Liver (tissue), 9 donors: Measurements from ENCODE around the gene TWIST2. TPM values are rescaled to one million over a fixed set of nuclear protein-coding genes. Genes with fewer than 3 reads are reported as not detected.

Source experiments
- DNase-seq: peaks from one replicate; pipeline ENCODE4 v3.0.0-alpha.2; 2017; ENCODE audit warnings: low spot score
- H3K27ac ChIP-seq, 2 donors: one replicate each; pipeline ENCODE4 v1.7.0; 2013; ENCODE audit warnings: inconsistent platforms in 2 of 2, low read length in 2 of 2, control low read depth in 1 of 2, low read depth in 1 of 2, mild to moderate bottlenecking in 1 of 2
- H3K27me3 ChIP-seq, 4 donors: one replicate each; pipeline versions ENCODE4 v1.6.1 to v1.7.0; 2013; ENCODE audit warnings: low read length in 3 of 4, inconsistent platforms in 1 of 4, mild to moderate bottlenecking in 1 of 4, moderate library complexity in 1 of 4; ENCODE audit not compliant: control insufficient read depth in 4 of 4, insufficient read depth in 4 of 4
- H3K36me3 ChIP-seq, 4 donors: one replicate each; pipeline versions ENCODE4 v1.6.1 to v1.7.0; 2013; ENCODE audit warnings: low read length in 3 of 4, mild to moderate bottlenecking in 3 of 4, low read depth in 1 of 4, moderate library complexity in 1 of 4; ENCODE audit not compliant: control insufficient read depth in 4 of 4, insufficient read depth in 3 of 4
- H3K4me1 ChIP-seq, 4 donors: one replicate each; pipeline versions ENCODE4 v1.6.1 to v1.7.0; 2013; ENCODE audit warnings: low read length in 3 of 4, mild to moderate bottlenecking in 3 of 4, moderate library complexity in 1 of 4; ENCODE audit not compliant: control insufficient read depth in 4 of 4, insufficient read depth in 4 of 4
- H3K4me3 ChIP-seq, 3 donors: one replicate each; pipeline versions ENCODE4 v1.6.1 to v1.7.0; 2013; ENCODE audit warnings: low read length in 3 of 3, control low read depth in 1 of 3, low read depth in 1 of 3, mild to moderate bottlenecking in 1 of 3
- H3K9ac ChIP-seq, 2 donors: one replicate each; pipeline ENCODE4 v1.7.0; 2013; ENCODE audit warnings: low read length in 2 of 2, mild to moderate bottlenecking in 2 of 2, moderate library complexity in 2 of 2, control low read depth in 1 of 2, low read depth in 1 of 2
- H3K9me3 ChIP-seq, 4 donors: one replicate each; pipeline versions ENCODE4 v1.6.1 to v1.7.0; 2013; ENCODE audit warnings: low read length in 3 of 4; ENCODE audit not compliant: control insufficient read depth in 4 of 4
- ATF3 ChIP-seq: IDR thresholded peaks from 2 replicates; pipeline ENCODE4 v1.6.1; 2016; ENCODE audit warnings: antibody characterized with exemption
- FOXA2 ChIP-seq: IDR thresholded peaks from 2 replicates; pipeline ENCODE4 v1.6.1; 2016; ENCODE audit warnings: antibody characterized with exemption
- GABPA ChIP-seq, 2 donors: IDR thresholded peaks in 1 of 2; conservative IDR thresholded peaks in 1 of 2; 2 replicates each; pipeline ENCODE4 v1.6.1; 2016; ENCODE audit warnings: antibody characterized with exemption in 2 of 2, mild to moderate bottlenecking in 1 of 2, moderate library complexity in 1 of 2
- HNF4A ChIP-seq, 2 donors: conservative IDR thresholded peaks; 2 replicates each; pipeline ENCODE4 v1.6.1; 2016; ENCODE audit warnings: antibody characterized with exemption in 2 of 2, mild to moderate bottlenecking in 2 of 2
- HNF4G ChIP-seq: IDR thresholded peaks from 2 replicates; pipeline ENCODE4 v1.6.1; 2016; ENCODE audit warnings: antibody characterized with exemption
- NR2F2 ChIP-seq: IDR thresholded peaks from 2 replicates; pipeline ENCODE4 v1.6.1; 2016; ENCODE audit warnings: antibody characterized with exemption
- RAD21 ChIP-seq, 2 donors: IDR thresholded peaks; 2 replicates each; pipeline ENCODE4 v1.6.1; 2016; ENCODE audit warnings: antibody characterized with exemption in 2 of 2, mild to moderate bottlenecking in 2 of 2
- RXRA ChIP-seq, 2 donors: IDR thresholded peaks; 2 replicates each; pipeline ENCODE4 v1.6.1; 2017 to 2018; ENCODE audit warnings: antibody characterized with exemption in 2 of 2, mild to moderate bottlenecking in 1 of 2
- SP1 ChIP-seq: IDR thresholded peaks from 2 replicates; pipeline ENCODE4 v1.6.1; 2018; ENCODE audit warnings: antibody characterized with exemption, mild to moderate bottlenecking
- WGBS: extraction: QIAGEN DNeasy Blood & Tissue Kit; methylation state at CpG from one replicate; pipeline ENCODE4 v1.1.7; 2013; 5-methylcytosine and 5-hydroxymethylcytosine counted together
- polyA plus RNA-seq, 2 donors: library from polyadenylated mRNA; stranded (reverse) in 1 of 2; unstranded in 1 of 2; fragments of 200-250 nt in 1 of 2; fragments of >200 nt in 1 of 2; fragmentation: Nextera tagmentation in 1 of 2; extraction: Ambion mirVana in 1 of 2; gene quantifications; one replicate each; pipeline versions ENCODE4 v1.2.1 to v1.2.3, GENCODE V29; 2013 to 2015
- total RNA-seq, 2 donors: library from RNA; depleted of rRNA; stranded (reverse); fragments of >200 nt; gene quantifications; one replicate each; pipeline ENCODE4 v1.2.3, GENCODE V29; 2014
- TF ChIP-seq, protein P1 (sequence below): fragments of 150-350 bp; IDR thresholded peaks from 2 replicates; pipeline ENCODE4 v1.5.1; 2017; ENCODE audit warnings: improper control_type of control experiment, low read depth, low read length; ENCODE audit not compliant: missing input control
- TF ChIP-seq, protein P2 (sequence below): IDR thresholded peaks from 2 replicates; pipeline ENCODE4 v1.6.1; 2016; ENCODE audit warnings: antibody characterized with exemption
- TF ChIP-seq, protein P3 (sequence below): IDR thresholded peaks from 2 replicates; pipeline ENCODE4 v1.6.1; 2016; ENCODE audit warnings: antibody characterized with exemption, mild to moderate bottlenecking
- donor health status: healthy.
- donor health status: healthy.
- donor health status: healthy.
- donor health status: healthy.
- donor health status: healthy.

Gene TWIST2
- total and polyA plus RNA-seq, 4 donors, result 0.17 to 0.20 (median 0.19) TPM; not detected in 1

DNA sequence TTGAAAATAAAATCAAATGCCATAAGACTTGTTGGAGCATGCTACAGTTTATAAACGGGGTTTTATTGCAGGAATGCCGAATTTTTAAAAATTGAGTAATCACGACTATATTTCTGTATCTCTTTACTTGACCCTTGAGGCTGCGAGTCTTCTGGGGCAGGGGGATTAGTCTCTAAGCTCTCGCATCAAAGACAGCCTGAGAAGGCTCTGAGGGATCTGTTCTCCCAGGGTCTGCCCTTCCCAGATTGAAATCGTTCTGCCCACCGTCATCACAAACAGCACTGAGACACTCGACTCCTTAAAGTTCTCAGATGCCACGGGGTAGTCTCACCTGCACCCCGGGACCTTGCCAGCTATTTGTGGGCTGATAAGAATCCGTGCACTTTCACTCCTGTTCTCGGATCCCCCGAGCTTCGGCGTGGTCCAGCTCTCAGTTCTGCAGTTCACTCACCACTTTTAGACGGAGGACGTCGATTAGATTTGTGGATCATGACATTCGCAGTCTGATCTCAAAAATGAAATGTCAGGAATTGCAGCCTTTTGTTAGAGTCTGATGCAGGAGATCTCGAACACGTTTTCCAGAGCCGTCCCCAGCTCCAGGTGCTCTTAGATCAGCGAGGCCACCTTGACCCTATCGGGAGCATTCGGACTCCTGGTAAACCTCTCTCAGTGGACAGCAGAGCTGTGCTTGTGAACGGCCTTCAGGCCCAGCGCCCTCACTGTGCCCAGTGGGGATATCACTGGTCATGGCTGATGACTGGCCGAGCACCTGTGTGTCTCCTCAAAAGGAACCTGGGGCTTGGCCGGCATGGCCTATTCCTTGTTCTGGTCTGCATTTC, 43.0 kb downstream of the TWIST2 start:
- no peak overlapping the region for H3K27ac ChIP-seq
- no peaks in the 10 kb centered on the region for H3K36me3 ChIP-seq
- 84% methylated on average over 29 of the region's 29 CpGs for WGBS
- H3K4me1 ChIP-seq, result no peaks in the 10 kb centered on the region
- no peak overlapping the region for H3K9ac ChIP-seq
- H3K4me3 ChIP-seq, result no peak overlapping the region
- no peak for DNase-seq
- H3K9me3 ChIP-seq, result no peaks in the 10 kb centered on the region
- H3K27me3 ChIP-seq, result no peaks in the 10 kb centered on the region
- TF ChIP-seq GABPA (IDR thresholded peaks at IDR 0.05 in 1 of 2, conservative IDR thresholded peaks at IDR 0.05 in 1 of 2), result no peak
- TF ChIP-seq, protein P1, sequence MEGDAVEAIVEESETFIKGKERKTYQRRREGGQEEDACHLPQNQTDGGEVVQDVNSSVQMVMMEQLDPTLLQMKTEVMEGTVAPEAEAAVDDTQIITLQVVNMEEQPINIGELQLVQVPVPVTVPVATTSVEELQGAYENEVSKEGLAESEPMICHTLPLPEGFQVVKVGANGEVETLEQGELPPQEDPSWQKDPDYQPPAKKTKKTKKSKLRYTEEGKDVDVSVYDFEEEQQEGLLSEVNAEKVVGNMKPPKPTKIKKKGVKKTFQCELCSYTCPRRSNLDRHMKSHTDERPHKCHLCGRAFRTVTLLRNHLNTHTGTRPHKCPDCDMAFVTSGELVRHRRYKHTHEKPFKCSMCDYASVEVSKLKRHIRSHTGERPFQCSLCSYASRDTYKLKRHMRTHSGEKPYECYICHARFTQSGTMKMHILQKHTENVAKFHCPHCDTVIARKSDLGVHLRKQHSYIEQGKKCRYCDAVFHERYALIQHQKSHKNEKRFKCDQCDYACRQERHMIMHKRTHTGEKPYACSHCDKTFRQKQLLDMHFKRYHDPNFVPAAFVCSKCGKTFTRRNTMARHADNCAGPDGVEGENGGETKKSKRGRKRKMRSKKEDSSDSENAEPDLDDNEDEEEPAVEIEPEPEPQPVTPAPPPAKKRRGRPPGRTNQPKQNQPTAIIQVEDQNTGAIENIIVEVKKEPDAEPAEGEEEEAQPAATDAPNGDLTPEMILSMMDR, result no peak

DNA sequence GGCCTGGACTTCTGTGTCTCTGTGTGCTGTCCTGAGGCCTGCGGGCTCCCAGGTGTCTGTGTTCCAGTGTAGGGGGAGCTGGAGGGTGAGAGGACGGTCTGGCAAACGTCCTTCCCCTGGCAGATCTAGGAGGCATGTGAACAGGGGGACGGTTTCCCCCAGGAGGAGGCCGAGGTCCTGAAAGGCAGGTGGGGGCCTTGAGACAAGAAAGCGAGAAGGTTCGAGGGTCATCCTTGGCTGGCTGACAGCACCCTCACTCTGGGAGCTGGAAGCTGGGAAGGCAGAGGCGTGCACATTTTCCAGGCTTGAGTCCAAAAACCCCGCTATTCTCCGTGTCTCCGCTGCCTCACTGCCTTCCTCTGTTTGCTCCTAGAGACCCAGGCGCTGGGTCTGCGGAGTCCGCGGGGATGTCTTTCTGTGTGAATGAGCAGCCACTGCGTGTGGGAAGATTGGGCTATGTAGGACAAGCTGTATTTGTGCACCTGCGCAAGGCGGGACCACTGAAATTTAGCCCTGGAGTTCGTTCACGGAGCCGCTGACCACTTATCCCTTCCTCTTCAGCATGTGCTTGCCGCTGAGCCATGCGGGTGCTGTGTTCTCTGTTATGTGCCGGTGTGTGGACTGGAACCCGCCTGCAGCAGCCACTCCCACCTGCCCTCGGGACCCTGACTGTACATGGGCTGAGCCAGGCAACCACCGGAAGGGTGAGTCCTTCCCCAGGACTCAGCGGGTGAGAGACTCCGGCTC, 43.7 kb downstream of the TWIST2 start:
- 88% methylated on average over 29 of the region's 29 CpGs for WGBS
- H3K4me3 ChIP-seq, result no peak overlapping the region
- H3K36me3 ChIP-seq, result no peaks in the 10 kb centered on the region
- TF ChIP-seq ATF3 (no peak), FOXA2 (no peak), NR2F2 (no peak), RXRA (IDR thresholded peaks at IDR 0.05) (no peak), HNF4G (no peak), RAD21 (IDR thresholded peaks at IDR 0.05) (no peak), HNF4A (conservative IDR thresholded peaks at IDR 0.05) (no peak), SP1 (no peak)
- TF ChIP-seq, protein P2, sequence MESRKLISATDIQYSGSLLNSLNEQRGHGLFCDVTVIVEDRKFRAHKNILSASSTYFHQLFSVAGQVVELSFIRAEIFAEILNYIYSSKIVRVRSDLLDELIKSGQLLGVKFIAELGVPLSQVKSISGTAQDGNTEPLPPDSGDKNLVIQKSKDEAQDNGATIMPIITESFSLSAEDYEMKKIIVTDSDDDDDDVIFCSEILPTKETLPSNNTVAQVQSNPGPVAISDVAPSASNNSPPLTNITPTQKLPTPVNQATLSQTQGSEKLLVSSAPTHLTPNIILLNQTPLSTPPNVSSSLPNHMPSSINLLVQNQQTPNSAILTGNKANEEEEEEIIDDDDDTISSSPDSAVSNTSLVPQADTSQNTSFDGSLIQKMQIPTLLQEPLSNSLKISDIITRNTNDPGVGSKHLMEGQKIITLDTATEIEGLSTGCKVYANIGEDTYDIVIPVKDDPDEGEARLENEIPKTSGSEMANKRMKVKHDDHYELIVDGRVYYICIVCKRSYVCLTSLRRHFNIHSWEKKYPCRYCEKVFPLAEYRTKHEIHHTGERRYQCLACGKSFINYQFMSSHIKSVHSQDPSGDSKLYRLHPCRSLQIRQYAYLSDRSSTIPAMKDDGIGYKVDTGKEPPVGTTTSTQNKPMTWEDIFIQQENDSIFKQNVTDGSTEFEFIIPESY, result no peak
- no peak overlapping the region for H3K9ac ChIP-seq
- no peaks in the 10 kb centered on the region for H3K9me3 ChIP-seq
- H3K4me1 ChIP-seq, result no peaks in the 10 kb centered on the region
- no peak for DNase-seq
- H3K27ac ChIP-seq, result no peak overlapping the region
- H3K27me3 ChIP-seq, result no peaks in the 10 kb centered on the region

- Histone ChIP-seq H3K36me3 (no peaks in the 10 kb centered on the region), H3K27ac (no peak overlapping the region), H3K4me1 (no peaks in the 10 kb centered on the region), H3K27me3 (no peaks in the 10 kb centered on the region), H3K9ac (no peak overlapping the region), H3K9me3 (no peaks in the 10 kb centered on the region), H3K4me3 (no peak overlapping the region)
- 95% methylated on average over 14 of the region's 14 CpGs for WGBS
- DNase-seq, result no peak
- TF ChIP-seq SP1 (no peak), RAD21 (IDR thresholded peaks at IDR 0.05) (no peak), HNF4A (conservative IDR thresholded peaks at IDR 0.05) (no peak), NR2F2 (no peak), HNF4G (no peak), GABPA (IDR thresholded peaks at IDR 0.05 in 1 of 2, conservative IDR thresholded peaks at IDR 0.05 in 1 of 2) (no peak)
- TF ChIP-seq, protein P3, sequence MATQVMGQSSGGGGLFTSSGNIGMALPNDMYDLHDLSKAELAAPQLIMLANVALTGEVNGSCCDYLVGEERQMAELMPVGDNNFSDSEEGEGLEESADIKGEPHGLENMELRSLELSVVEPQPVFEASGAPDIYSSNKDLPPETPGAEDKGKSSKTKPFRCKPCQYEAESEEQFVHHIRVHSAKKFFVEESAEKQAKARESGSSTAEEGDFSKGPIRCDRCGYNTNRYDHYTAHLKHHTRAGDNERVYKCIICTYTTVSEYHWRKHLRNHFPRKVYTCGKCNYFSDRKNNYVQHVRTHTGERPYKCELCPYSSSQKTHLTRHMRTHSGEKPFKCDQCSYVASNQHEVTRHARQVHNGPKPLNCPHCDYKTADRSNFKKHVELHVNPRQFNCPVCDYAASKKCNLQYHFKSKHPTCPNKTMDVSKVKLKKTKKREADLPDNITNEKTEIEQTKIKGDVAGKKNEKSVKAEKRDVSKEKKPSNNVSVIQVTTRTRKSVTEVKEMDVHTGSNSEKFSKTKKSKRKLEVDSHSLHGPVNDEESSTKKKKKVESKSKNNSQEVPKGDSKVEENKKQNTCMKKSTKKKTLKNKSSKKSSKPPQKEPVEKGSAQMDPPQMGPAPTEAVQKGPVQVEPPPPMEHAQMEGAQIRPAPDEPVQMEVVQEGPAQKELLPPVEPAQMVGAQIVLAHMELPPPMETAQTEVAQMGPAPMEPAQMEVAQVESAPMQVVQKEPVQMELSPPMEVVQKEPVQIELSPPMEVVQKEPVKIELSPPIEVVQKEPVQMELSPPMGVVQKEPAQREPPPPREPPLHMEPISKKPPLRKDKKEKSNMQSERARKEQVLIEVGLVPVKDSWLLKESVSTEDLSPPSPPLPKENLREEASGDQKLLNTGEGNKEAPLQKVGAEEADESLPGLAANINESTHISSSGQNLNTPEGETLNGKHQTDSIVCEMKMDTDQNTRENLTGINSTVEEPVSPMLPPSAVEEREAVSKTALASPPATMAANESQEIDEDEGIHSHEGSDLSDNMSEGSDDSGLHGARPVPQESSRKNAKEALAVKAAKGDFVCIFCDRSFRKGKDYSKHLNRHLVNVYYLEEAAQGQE, result no peak
- TF ChIP-seq, protein P2, result no peak
Observed at GRCh38 chr2:238892204-238892500, 44.3 kb downstream of the TWIST2 start.
